CD4-positive, CD25-positive, alpha-beta regulatory T cell (primary cell): ENCODE results near the gene NEURL1. TPM values are rescaled to one million over a fixed set of nuclear protein-coding genes. Genes with fewer than 3 reads are reported as not detected.

ENCODE experiments used
- ATAC-seq, 2 donors: fragments of 150-1000 bp; cut with Tn5 transposase; one replicate each; pipeline ENCODE4 v1.10.0; 2021; ENCODE audit warnings: low read depth in 2 of 2, moderate number of reproducible peaks in 2 of 2, moderate library complexity in 1 of 2
- DNase-seq, 3 donors: peaks; one replicate each; pipeline versions ENCODE4 v3.0.0 to v3.0.0-alpha.2; 2012 to 2022; ENCODE audit warnings: mixed read lengths in 1 of 3
- H3K27ac ChIP-seq: one replicate; pipeline ENCODE4 v1.7.0; 2013; ENCODE audit warnings: mild to moderate bottlenecking, low read length; ENCODE audit not compliant: insufficient read depth, poor library complexity, severe bottlenecking
- H3K27me3 ChIP-seq: one replicate; pipeline ENCODE4 v1.7.0; 2013; ENCODE audit warnings: low read length; ENCODE audit not compliant: control insufficient read depth, insufficient read depth
- H3K36me3 ChIP-seq: one replicate; pipeline ENCODE4 v1.7.0; 2013; ENCODE audit warnings: mild to moderate bottlenecking, low read length, moderate library complexity; ENCODE audit not compliant: control insufficient read depth, insufficient read depth
- H3K4me1 ChIP-seq: 2 replicates; pipeline ENCODE4 v1.7.0; 2013; ENCODE audit warnings: mild to moderate bottlenecking, low read length; ENCODE audit not compliant: insufficient read depth, control insufficient read depth, poor library complexity, severe bottlenecking
- H3K4me3 ChIP-seq: one replicate; pipeline ENCODE4 v1.7.0; 2013; ENCODE audit warnings: low read depth, mild to moderate bottlenecking, low read length, moderate library complexity
- H3K9me3 ChIP-seq, 2 experiments: 1 replicate in 1 of 2; 2 replicates in 1 of 2; pipeline ENCODE4 v1.7.0; 2013; ENCODE audit warnings: low read length in 2 of 2, mild to moderate bottlenecking in 1 of 2, moderate library complexity in 1 of 2; ENCODE audit not compliant: control insufficient read depth in 2 of 2
- H3K27ac Mint-ChIP-seq, 3 donors: one replicate each; pipeline ENCODE4 v1.8.0; 2020 to 2022; ENCODE audit warnings: mild to moderate bottlenecking in 3 of 3, mixed read lengths in 3 of 3, moderate library complexity in 2 of 3
- H3K27me3 Mint-ChIP-seq: one replicate; pipeline ENCODE4 v1.8.0; 2022; ENCODE audit warnings: mild to moderate bottlenecking, mixed read lengths
- H3K36me3 Mint-ChIP-seq: one replicate; pipeline ENCODE4 v1.8.0; 2020; ENCODE audit warnings: mixed read lengths
- H3K4me1 Mint-ChIP-seq, 4 donors: one replicate each; pipeline ENCODE4 v1.8.0; 2020 to 2022; ENCODE audit warnings: mixed read lengths in 4 of 4, mild to moderate bottlenecking in 1 of 4
- H3K4me3 Mint-ChIP-seq, 4 donors: one replicate each; pipeline ENCODE4 v1.8.0; 2020 to 2022; ENCODE audit warnings: mild to moderate bottlenecking in 4 of 4, mixed read lengths in 4 of 4, moderate library complexity in 3 of 4
- H3K9me3 Mint-ChIP-seq, 7 donors: one replicate each; pipeline ENCODE4 v1.8.0; 2020 to 2022; ENCODE audit warnings: mixed read lengths in 7 of 7, mild to moderate bottlenecking in 3 of 7, moderate library complexity in 2 of 7
- polyA plus RNA-seq, 4 donors: library from polyadenylated mRNA; unstranded; fragments of 300-500 nt; fragmentation: Illumina TruSeq; gene quantifications; one replicate each; pipeline ENCODE4 v1.2.3, GENCODE V29; 2021
- total RNA-seq: library from RNA; stranded (reverse); gene quantifications from one replicate; pipeline ENCODE4 v1.2.3, GENCODE V29; 2022

NEURL1 gene
- total and polyA plus RNA-seq, 5 donors from 2014 or later, result 0.29 to 1.1 (median 0.71) TPM

DNA sequence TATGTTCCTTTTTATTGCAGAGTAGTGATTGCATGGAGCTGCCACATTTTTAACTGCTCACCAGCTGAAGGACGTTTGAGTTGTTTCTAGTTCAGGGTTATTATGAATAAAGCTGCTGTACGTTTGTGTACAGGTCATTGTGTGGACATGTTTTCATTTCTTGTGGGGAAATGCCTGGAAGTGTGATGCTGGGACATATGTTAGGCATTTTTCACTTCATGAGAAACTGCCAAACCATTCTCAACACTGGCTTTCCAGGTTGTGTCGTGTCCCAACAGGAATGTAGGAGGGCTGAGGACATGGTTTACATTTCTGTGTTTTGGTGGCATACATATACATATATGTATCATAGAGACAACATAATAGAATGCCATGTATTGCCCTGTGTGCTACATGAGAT lies 73.0 kb downstream of the NEURL1 start:
- Histone ChIP-seq H3K4me1 (no peaks in the 10 kb centered on the region), H3K36me3 (no peaks in the 10 kb centered on the region), H3K27ac (no peak overlapping the region), H3K9me3 (no peaks in the 10 kb centered on the region), H3K4me3 (no peak overlapping the region), H3K27me3 (no peaks in the 10 kb centered on the region)
- no peaks in the 10 kb centered on the region for H3K4me1 Mint-ChIP-seq
- no peak overlapping the region for H3K4me3 Mint-ChIP-seq
- no peak for DNase-seq
- H3K9me3 Mint-ChIP-seq, result peaks cover 0 to 2% (median 0%) of the 10 kb centered on the region in 7 donors
- no peaks in the 10 kb centered on the region for H3K36me3 Mint-ChIP-seq
- no peak overlapping the region for H3K27ac Mint-ChIP-seq
- ATAC-seq, result no peak
- peaks cover 4% of the 10 kb centered on the region for H3K27me3 Mint-ChIP-seq

DNA sequence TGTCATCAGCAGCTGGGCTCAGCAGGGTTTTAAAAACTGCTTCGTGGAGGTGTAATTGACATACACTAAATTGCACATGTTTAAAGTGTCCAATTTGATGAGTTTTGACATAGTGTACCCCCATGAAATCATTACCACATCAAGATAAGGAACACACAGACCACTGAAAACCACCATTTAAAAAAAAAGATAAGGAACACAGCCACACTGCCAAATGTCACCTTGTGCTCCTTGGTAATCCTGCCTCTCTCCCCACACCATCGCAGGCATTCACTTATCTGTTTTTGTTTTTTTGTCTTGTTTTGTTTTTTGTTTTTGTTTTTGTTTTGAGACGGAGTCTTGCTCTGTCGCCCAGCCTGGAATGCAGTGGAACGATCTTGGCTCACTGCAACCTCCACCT lies 75.0 kb downstream of the NEURL1 start:
- no peaks in the 10 kb centered on the region for H3K4me1 Mint-ChIP-seq
- Histone ChIP-seq H3K36me3 (no peaks in the 10 kb centered on the region), H3K4me1 (no peaks in the 10 kb centered on the region), H3K4me3 (no peak overlapping the region), H3K9me3 (no peaks in the 10 kb centered on the region), H3K27ac (no peak overlapping the region), H3K27me3 (no peaks in the 10 kb centered on the region)
- no peak overlapping the region for H3K4me3 Mint-ChIP-seq
- peaks cover 0 to 2% (median 0%) of the 10 kb centered on the region in 7 donors for H3K9me3 Mint-ChIP-seq
- H3K27me3 Mint-ChIP-seq, result peaks cover 6% of the 10 kb centered on the region
- no peaks in the 10 kb centered on the region for H3K36me3 Mint-ChIP-seq
- no peak for DNase-seq
- no peak for ATAC-seq
- no peak overlapping the region for H3K27ac Mint-ChIP-seq

- no peaks in the 10 kb centered on the region for H3K4me1 Mint-ChIP-seq
- Histone ChIP-seq H3K27me3 (no peaks in the 10 kb centered on the region), H3K4me1 (no peaks in the 10 kb centered on the region), H3K27ac (no peak overlapping the region), H3K9me3 (no peaks in the 10 kb centered on the region), H3K4me3 (no peak overlapping the region), H3K36me3 (no peaks in the 10 kb centered on the region)
- H3K27me3 Mint-ChIP-seq, result peaks cover 6% of the 10 kb centered on the region
- H3K9me3 Mint-ChIP-seq, result peaks cover 0 to 2% (median 0%) of the 10 kb centered on the region in 7 donors
- H3K27ac Mint-ChIP-seq, result no peak overlapping the region
- H3K36me3 Mint-ChIP-seq, result no peaks in the 10 kb centered on the region
- ATAC-seq (no peak), DNase-seq (no peak)
- no peak overlapping the region for H3K4me3 Mint-ChIP-seq
Measured at GRCh38 chr10:103569896-103570295, 76.4 kb downstream of the NEURL1 start.

DNA sequence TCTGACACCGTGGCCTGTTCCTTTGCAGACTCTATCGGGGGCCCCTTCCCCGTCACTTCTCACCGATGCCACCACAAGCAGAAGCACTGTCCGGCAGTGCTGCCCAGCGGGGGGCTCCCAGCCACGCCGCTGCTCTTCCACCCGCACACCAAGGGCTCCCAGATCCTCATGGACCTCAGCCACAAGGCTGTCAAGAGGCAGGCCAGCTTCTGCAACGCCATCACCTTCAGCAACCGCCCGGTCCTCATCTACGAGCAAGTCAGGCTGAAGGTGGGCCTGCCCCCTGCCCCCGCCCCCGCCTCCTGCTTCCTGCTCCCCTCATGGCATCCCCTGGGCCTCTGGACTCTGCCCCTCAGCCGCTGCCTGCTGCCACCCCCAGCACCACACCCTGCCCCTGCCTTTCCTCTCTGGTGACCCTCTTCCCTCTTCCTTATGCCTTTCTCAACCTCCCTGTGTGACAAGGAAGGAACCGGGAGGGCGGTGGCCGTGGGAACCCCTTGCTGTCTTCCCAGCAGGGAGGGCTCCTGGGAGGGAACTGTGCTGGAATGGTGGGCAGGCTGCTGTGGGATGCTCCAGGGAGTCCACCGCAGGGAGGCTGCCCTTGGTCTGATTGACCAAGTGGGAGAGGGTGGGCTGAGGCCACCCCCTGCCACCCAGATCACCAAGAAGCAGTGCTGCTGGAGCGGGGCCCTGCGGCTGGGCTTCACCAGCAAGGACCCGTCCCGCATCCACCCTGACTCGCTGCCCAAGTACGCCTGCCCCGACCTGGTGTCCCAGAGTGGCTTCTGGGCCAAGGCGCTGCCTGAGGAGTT lies 77.5 kb downstream of the NEURL1 start:
- no peaks in the 10 kb centered on the region for H3K9me3 ChIP-seq
- H3K27me3 Mint-ChIP-seq, result peaks cover 6% of the 10 kb centered on the region
- ATAC-seq (no peak), DNase-seq (no peak)
- no peaks in the 10 kb centered on the region for H3K4me1 ChIP-seq
- H3K36me3 Mint-ChIP-seq, result no peaks in the 10 kb centered on the region
- H3K4me3 Mint-ChIP-seq, result no peak overlapping the region
- H3K27ac ChIP-seq, result no peak overlapping the region
- H3K4me3 ChIP-seq, result no peak overlapping the region
- H3K27ac Mint-ChIP-seq, result no peak overlapping the region
- H3K27me3 ChIP-seq, result no peaks in the 10 kb centered on the region
- peaks cover 0 to 2% (median 0%) of the 10 kb centered on the region in 7 donors for H3K9me3 Mint-ChIP-seq
- H3K4me1 Mint-ChIP-seq, result no peaks in the 10 kb centered on the region
- H3K36me3 ChIP-seq, result no peaks in the 10 kb centered on the region

GRCh38 chr10:103571656-103571975 lies 78.1 kb downstream of the NEURL1 start:
- Histone ChIP-seq H3K27ac (no peak overlapping the region), H3K9me3 (no peaks in the 10 kb centered on the region), H3K36me3 (no peaks in the 10 kb centered on the region), H3K4me3 (no peak overlapping the region), H3K4me1 (no peaks in the 10 kb centered on the region), H3K27me3 (no peaks in the 10 kb centered on the region)
- H3K27me3 Mint-ChIP-seq, result peaks cover 6% of the 10 kb centered on the region
- H3K4me1 Mint-ChIP-seq, result no peaks in the 10 kb centered on the region
- H3K27ac Mint-ChIP-seq, result no peak overlapping the region
- no peak overlapping the region for H3K4me3 Mint-ChIP-seq
- DNase-seq (no peak), ATAC-seq (no peak)
- H3K9me3 Mint-ChIP-seq, result peaks cover 0 to 2% (median 0%) of the 10 kb centered on the region in 7 donors
- H3K36me3 Mint-ChIP-seq, result no peaks in the 10 kb centered on the region

DNA sequence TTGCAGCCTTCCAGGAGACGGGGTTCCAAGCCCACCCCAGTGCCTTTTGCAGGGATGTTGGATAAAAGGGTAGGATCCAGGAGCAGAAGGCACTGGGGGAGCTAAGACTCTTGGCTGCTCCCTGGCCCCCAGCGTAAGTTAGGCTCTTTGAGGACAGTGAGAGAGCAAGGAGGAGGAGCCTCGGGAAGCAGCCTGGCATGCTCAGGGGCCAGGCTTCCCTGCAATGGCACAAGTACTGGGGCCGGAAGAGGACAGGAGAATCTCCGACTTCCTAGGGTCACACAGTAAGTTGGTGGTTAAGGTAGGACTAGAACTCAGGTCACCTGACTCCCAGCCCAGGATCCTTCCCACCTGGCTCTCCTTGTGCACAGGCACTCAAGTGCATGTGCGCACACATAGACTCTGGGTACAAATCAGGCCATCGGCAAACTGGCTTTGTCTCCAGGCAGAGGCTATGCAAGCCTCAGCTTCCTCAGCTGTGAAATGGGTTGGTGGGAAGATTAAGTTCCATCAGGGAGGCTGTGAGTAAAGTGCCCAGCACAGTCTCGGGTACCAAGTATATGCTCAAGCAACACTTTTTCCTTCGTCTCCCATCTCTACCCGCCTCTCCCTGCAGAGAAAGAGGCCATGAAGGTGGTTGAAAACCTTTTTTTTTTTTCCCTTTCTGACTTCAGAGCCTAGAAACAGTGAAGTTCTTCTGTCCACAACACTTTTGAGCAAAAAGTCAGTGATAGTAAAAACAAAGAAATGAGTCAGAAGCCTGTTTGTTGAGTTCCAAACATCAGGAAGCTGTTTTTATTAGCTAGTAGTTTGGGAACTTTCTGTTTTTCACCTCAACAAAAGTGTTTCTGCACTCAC lies 79.1 kb downstream of the NEURL1 start:
- Histone ChIP-seq H3K27me3 (no peaks in the 10 kb centered on the region), H3K4me3 (no peak overlapping the region), H3K27ac (no peak overlapping the region), H3K4me1 (no peaks in the 10 kb centered on the region), H3K36me3 (no peaks in the 10 kb centered on the region), H3K9me3 (no peaks in the 10 kb centered on the region)
- DNase-seq (no peak), ATAC-seq (no peak)
- Mint-ChIP-seq H3K27me3 (peaks cover 6% of the 10 kb centered on the region), H3K4me1 (no peaks in the 10 kb centered on the region), H3K36me3 (no peaks in the 10 kb centered on the region), H3K4me3 (no peak overlapping the region), H3K9me3 (peaks cover 0 to 2% (median 0%) of the 10 kb centered on the region in 7 donors), H3K27ac (no peak overlapping the region)

DNA sequence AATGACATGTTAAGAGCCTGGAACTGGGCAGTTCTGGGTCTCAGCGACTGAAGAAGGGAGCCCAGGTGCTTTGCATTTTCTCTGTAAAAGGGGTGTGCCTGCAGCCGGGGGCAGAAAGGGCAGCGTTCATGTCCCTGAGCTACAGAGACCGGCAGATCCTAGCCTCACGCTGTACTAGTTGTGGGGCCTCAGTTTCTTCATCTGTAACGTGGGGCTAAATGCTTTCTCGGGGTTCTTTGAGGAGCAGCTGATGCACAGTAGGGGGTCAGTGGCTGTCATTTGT lies 79.6 kb downstream of the NEURL1 start:
- H3K4me1 Mint-ChIP-seq, result no peaks in the 10 kb centered on the region
- no peaks in the 10 kb centered on the region for H3K9me3 ChIP-seq
- ATAC-seq (no peak), DNase-seq (no peak)
- H3K27ac Mint-ChIP-seq, result no peak overlapping the region
- H3K9me3 Mint-ChIP-seq, result peaks cover 0 to 1% (median 0%) of the 10 kb centered on the region in 7 donors
- no peak overlapping the region for H3K27ac ChIP-seq
- no peak overlapping the region for H3K4me3 Mint-ChIP-seq
- no peaks in the 10 kb centered on the region for H3K36me3 Mint-ChIP-seq
- no peaks in the 10 kb centered on the region for H3K36me3 ChIP-seq
- H3K4me3 ChIP-seq, result no peak overlapping the region
- no peaks in the 10 kb centered on the region for H3K27me3 ChIP-seq
- peaks cover 6% of the 10 kb centered on the region for H3K27me3 Mint-ChIP-seq
- no peaks in the 10 kb centered on the region for H3K4me1 ChIP-seq
